GM19463 (cell line): ENCODE data around the gene WDR43.
A peak's percentile ranks its signal among the peaks of the same experiment; 100 is the strongest.

Experiments used
- ATAC-seq: cut with Tn5 transposase; IDR thresholded peaks from one replicate; pipeline ENCODE4 v1.9.1; 2021; ENCODE audit warnings: mild to moderate bottlenecking, moderate library complexity; ENCODE audit not compliant: unreplicated experiment

Gene WDR43

GRCh38 chr2:28894470-28895188, at the start of gene WDR43:
TSS of gene WDR43 (plus strand) at chr2:28894667. CDS start at chr2:28894699, 32 bp downstream.
- ATAC-seq: peak; percentile 89

GRCh38 chr2:28855193-28855592, 39.3 kb upstream of the WDR43 start:
- ATAC-seq: no peak

- ATAC-seq: no peak
Measured at GRCh38 chr2:28855977-28856376, 38.5 kb upstream of the WDR43 start.

GRCh38 chr2:28868611-28869010, 25.9 kb upstream of the WDR43 start:
- ATAC-seq: no peak

- ATAC-seq: peak; percentile 18
Measured at GRCh38 chr2:28869494-28870145, 24.8 kb upstream of the WDR43 start.

- peak; percentile 98 for ATAC-seq
Measured at GRCh38 chr2:28870146-28870891, 24.1 kb upstream of the WDR43 start, which contains the start of gene TRMT61B. TSS of gene TRMT61B (minus strand) at chr2:28870309. CDS start at chr2:28870277, 32 bp downstream.

- ATAC-seq: no peak
Measured at GRCh38 chr2:28871620-28872019, 22.8 kb upstream of the WDR43 start.

- ATAC-seq: no peak
Measured at GRCh38 chr2:28880193-28880592, 14.3 kb upstream of the WDR43 start.

GRCh38 chr2:28893488-28893887, 979 bp upstream of the WDR43 start:
- no peak for ATAC-seq

GRCh38 chr2:28895189-28895893, 874 bp downstream of the WDR43 start:
- peak; percentile 21 for ATAC-seq

- no peak for ATAC-seq
Measured at GRCh38 chr2:28896906-28897305, 2.4 kb downstream of the WDR43 start.

GRCh38 chr2:28898048-28898447, 3.6 kb downstream of the WDR43 start:
- ATAC-seq: no peak

- ATAC-seq: no peak
Measured at GRCh38 chr2:28901202-28901601, 6.7 kb downstream of the WDR43 start.

GRCh38 chr2:28901841-28902240, 7.4 kb downstream of the WDR43 start:
- ATAC-seq: no peak

GRCh38 chr2:28902584-28902983, 8.1 kb downstream of the WDR43 start:
- ATAC-seq: no peak

GRCh38 chr2:28904295-28904694, 9.8 kb downstream of the WDR43 start:
- ATAC-seq: no peak

- no peak for ATAC-seq
Measured at GRCh38 chr2:28904802-28905457, 10.5 kb downstream of the WDR43 start.

GRCh38 chr2:28905533-28905932, 11.1 kb downstream of the WDR43 start:
- no peak for ATAC-seq

GRCh38 chr2:28906376-28906775, 11.9 kb downstream of the WDR43 start:
- no peak for ATAC-seq

- no peak for ATAC-seq
Measured at GRCh38 chr2:28906821-28907220, 12.4 kb downstream of the WDR43 start.

- ATAC-seq: no peak
Measured at GRCh38 chr2:28908172-28908571, 13.7 kb downstream of the WDR43 start.
